GF-D8 (cell line): ENCODE measurements around the gene CTIF.
A peak's percentile ranks its signal among the peaks of the same experiment; 100 is the strongest.

Source experiments
- DNase-seq: peaks from one replicate; lab custom pipeline; 2025; lab: John Stamatoyannopoulos, UW

The CTIF gene

DNA sequence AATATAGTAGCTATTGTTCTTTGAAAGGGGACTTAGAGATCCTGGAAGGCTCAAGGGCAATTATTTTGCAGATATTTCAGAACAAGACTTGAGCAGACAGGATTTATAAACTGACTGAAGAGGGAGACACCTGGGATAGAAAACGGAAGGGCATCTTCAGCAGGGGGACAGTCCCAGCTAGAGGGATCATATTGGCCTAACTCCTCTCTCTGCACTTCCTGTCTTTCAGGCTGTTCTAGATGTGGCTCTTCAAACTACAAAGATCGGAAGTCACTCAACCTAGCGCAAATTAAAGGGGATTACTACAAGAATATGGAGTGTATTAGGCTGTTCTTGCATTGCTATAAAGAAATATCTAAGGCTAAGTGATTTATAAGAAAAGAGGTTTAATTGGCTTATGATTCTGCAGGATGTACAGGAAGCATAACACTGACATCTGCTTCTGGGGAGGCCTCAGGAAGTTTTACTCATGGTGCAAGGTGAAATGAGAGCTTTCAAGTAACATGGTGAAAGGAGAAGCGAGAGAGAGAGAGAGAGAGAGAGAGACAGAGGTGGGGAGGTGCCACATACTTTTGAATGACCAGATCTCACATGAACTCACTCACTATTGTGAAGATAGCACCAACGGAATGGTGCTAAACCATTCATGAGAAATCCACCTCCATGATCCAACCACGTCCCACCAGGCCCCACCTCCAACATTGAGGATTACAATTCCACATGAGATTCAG is 5.3 kb upstream of the CTIF start:
- DNase-seq, result no peak

DNA sequence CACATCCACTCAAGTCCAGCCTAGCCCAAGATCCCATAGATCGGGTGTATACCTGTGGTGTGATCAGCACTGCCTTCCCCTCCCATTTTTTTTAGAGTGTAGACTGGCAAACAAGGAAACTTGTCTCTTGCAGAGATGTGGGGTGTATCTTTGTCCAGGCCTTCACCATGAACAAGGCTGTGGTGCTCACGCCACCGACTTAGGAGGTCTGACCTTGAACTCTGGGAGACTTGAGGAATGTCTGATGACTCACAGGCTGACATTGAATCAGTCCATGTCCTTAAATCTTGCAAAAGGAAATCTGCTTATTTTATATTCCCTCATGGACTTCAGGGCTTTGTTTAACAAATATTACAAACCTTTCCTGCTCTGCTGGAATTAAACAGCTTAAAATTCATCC is 4.5 kb upstream of the CTIF start:
- DNase-seq, result no peak

DNA sequence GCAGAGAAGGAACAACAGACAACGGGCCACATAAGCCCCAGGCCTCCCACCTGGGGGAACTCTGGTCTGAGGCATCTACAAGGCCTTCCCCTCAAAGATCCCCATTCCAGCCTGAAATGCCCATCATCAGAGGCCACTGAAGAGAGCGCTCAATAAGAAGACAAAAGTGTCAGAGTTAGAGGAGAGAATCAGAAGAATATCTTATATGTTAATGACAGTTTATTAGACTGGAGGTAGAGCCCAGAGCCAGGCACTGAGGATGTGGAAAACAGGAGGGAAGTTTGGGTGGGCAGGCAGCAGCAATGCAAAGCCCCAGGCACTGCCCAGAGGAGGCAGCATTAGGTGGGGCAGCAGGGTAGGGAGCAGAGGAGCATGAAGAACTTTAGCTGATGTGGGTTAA is 2.9 kb upstream of the CTIF start:
- no peak for DNase-seq

DNA sequence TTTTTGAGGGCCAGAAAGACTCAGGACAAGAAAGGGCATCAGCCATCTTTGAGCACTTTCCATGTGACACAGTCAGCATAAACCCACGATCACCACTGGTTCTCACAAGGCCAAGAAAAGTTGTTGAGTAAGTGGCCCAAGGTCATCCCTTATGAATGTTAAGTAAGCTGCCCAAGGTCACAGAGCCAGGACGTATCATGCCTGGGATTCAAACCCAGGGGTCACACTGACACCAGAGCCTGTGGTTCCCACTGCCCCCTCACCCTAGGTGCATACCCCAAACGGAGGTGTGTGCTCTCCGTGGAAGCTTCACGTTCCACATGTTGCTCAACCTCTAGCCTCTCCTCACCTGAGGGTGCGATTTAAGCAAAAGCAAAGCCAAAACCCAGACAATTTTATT is 2.3 kb upstream of the CTIF start:
- DNase-seq, result no peak

DNA sequence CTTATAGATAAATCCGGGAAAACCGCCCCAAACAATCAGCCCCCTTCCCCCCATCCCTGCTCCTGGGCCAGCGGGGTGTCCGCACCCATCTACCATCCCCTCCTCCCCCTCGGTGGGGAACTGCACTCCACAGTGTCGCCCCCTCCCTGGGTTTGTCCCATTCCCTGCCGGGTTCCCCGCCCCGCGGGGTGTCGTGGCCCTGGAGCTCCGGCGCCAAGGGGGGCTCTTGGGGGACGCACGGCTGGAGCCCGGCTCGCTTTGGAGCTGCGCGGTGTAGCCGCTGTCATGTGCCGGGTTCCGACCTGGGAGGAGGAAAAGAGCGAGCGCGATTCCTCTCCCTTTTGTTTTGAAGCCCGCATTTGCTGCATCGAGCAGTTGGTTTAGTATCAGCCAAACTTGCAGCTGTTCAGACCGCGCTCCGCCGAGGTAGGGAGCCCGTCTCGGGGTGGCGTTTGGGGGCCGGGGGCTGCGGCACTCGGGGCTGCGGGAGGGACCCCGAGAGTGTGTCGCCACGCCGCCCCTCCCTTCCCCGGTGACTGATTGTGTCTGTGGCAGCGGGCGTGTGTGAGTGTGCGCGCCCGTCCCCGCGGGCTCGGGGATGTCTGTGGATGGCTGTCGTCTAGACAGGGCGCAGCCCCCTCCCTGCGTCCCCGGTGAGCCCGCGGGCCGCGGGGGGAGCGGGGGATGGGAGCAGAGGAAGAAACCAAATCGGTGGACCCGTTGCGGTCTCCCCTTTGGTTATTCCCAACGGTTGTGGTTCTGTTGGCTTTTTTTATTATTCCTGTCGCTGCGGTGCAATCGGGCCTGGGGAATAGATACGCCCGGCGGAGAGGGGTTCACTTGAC is 797 bp downstream of the CTIF start:
- DNase-seq, result peak; percentile 16

DNA sequence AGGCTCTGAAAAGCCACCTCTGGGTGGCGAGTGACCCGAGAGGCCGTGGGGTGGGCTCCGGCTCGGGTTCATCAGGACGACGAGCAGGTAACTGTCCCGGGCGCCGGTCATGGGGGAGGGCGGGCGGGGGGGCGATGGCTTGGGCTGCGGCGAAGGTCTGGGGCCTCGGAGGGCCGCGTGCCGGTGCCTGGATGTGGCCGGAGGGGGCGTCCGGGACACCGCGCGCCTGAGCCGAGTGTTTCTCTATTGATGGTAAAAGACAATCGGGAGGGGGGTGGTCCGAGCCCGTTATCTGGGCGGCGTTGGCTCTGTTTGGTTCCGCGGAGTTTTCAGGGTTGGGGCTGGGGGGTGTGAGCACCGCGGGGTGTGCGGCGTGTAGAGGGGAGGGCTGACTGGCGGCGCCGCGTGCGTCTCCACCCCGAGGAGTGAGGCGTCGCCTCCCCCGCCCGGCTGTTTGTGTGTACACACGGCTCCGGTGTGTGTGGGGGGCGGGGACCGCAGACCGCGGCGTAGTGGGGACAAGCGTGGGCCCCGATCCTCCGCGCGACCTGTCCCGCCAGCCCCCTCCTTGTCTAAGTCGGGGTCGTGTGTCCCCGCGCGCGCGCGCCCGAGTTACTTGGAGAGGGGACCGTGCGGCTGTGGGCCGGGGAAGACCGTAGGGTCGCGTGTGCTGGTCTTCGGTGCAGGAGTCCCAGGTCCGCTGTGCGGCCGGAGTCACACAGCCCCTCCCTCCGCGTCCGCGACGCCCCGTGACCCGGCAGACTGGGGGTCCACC is 1.6 kb downstream of the CTIF start:
- DNase-seq, result peak; percentile 45

DNA sequence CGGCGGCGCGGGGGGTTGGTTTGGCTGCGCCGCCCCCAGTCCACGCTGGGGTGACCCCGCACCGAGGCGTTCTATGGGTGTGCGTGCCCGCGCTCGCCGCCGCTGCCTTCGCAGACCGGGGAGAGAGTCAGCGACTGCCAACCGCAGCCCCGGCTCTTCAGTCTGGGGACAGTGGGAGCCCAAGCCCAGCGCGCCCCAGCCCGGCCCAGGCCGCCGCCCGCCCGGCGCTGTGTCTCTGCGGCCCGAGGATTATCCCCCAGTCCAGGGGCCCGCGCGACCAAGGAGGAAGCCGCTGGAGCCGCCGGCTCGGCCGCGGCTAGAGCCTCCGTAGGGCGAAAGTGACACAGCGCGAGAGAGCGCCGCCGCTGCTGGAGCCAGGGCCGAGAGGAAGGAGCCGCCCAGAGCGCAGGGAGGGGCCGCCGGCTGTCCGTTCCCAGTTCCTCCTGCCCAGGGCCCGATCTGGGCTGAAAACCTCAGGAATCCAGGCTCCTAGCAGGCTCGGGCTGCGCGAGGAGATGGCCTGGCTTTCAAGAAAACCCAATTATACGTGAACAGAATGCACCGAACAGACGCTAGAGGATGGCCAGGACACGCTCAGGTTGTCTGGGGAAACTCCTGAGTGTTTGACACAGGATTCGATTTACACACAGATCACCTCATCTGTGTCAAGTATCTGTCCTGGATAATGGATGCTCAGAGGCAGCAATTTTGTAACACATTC is 2.4 kb downstream of the CTIF start:
- DNase-seq, result peak; percentile 26

DNA sequence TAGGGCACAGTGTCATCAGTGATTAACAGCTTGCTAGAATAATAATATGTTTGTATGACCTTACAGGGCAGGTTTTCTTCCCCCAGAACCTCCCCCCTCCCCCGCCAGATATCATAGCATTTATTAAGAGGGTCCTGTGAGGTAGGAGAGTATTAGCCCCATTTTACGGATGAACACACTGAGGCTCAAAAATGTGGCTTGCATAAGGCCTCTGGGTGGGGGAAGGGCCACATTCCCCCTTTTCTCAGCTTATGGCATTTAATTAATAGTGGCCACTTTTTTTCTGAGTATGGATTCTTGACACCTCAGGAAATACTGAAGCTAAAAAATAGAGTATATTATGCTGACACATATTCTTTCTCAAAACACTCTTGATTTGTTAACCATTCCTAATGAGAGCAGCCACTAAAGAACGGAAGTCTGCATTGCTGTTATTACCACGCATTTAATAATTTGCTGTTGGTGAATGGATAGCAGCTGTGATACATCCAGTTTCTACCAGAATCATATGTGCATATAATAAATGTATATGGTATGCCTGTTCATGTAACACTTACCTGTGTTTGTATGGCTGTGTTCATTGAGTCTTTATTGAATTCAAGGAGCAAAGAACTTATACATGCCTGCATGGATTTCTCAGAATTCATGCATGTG is 3.0 kb downstream of the CTIF start:
- DNase-seq, result no peak

DNA sequence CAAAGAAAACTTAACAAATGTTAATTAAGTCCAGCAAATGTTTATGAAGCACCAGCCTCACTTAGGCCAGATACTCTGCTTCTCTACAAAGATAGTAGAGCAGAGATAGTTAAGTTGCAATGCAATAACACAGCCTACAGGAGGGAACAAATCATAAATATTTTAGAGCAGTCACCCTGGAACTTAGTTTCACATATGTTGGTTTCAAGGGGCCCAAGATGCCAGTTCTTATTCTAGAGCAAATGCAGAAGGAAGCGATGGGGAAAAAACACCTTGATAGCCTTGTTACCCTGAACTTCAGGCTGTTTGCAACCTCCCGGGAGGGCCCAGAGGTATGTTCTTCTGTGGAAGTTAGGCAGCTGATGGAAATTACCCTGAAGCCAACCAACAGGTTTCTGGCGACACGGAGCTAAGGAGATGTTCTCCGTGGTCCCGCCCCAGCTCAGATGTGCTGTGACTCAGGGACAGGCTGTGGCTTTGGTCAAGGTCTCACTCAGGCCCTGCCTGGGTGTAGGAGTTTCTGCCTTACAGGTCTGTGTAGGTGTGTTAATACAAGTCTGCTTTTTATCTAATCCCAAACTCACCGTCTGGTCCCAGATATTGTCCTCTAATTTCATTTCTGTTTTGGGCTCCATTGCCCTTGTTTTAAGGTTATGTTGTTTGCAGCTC is 3.8 kb downstream of the CTIF start:
- no peak for DNase-seq

DNA sequence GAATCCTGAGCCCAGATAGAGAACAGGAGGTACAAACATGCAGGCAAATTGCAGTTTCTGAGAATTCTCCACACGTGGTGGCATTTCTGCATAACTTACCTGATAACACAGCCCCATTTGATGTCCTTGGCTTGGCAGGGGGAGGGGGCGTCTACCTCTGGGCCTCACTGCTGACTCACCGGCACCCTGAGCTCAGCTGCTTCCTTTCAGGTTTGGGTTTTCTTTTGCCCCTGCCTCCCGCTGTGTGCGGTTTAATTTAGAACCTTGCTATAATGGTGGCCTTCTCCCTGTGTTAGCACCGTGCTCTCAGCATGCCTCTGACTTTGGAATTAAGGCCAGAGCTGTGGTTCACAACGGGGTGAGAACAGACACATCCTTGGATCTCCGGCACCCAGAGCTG is 4.4 kb downstream of the CTIF start:
- no peak for DNase-seq

DNA sequence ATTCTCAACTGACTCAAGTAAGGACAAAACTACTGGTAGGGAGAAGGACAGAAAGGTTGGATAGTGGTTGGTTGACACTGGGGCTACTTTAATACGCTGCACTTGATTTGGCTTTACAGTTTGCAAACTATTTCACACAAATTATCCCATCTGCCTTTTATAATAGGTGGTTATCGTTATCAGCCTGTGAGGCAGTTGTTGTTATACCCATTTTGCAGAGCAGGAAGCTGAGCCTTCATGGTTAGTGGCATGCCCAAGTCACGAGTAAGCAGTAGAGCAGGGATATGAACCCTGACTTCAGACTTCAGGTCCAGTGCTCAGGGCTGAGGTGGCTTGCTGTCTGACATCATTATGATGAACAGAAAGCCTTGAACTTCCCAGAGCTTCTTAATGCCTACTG is 5.3 kb downstream of the CTIF start:
- no peak for DNase-seq

DNA sequence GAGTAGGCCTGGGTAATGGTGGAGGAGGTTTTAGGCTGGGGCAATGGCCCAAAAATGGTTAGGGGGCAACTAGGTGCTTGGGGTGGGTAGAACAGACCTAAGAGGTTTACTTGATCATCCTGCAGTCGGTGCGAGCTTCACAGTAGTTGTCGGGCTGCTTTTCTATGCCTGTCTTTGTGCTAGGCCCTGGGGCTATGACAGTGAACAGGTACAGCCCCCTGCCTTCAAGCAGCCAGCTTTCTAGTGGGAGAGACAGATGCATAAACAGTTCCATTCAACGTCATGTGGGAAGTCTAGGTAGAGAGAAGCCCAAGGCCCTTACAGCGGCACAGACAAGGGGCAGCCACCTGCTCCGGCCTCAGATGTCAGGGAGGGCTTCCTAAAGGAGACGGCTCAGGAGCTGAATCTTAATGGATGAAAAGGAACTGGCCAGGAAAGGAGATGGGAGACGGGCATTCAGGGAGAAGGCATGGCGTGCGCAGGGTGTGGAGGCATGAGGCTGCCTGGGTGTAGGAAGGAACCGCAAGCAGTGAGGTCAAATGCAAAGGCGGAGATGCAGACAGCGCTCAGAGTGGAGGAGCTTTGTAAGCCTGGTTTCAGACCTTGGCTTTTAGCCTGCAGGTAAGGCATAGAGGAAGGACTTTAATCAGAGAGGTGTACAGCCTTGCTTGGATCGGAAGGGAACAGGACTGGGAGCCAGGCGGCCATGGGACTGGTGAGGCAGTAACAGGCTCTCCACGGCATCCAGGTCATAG is 6.0 kb downstream of the CTIF start:
- DNase-seq, result no peak

DNA sequence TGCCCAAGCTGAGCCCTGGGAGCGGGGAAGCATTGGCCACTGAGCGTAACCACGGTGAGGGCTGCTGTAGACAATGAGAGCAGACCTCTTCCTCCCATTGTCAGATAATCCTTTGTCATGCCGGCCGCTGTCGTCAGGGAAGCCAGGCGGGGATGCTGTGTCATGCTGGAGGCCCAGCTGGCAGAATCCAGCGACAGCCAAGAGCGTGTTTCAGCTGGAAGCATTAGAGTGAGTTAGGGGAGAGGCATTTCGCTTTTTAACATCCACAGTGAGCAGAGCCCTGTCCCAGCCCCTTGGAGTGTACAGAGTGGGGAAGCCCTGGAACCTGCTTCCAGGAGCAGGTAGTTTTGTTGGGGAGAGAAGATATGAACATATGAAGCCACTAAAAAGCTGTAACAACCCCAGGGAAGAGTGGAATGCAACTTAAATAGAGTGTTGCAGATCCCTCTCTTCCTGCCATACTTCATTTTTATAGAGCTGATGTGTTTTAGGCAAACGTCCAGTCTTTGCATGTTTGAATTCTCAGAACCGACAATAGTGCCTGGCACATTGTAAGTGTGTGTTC is 7.0 kb downstream of the CTIF start:
- peak; percentile 77 for DNase-seq

DNA sequence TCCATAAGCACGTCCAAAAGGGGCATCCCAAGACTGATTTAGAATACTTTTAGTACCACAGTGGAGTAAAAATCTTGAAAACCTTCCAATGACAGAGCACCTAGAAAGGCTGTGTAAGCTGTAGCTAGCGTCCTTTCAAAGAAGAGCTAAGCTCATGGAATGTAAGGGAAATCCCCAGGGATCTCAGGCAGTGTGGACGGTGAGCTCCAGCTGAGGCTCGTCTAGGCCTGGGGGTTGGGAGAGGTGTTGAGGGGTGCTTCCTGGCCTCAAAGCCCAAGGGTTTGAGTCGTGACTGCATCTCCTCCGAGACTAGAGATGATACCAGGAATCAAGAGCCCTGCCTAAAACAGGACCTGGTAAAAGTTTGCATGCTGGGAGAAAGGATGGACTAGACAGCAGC is 7.6 kb downstream of the CTIF start:
- DNase-seq, result no peak

DNA sequence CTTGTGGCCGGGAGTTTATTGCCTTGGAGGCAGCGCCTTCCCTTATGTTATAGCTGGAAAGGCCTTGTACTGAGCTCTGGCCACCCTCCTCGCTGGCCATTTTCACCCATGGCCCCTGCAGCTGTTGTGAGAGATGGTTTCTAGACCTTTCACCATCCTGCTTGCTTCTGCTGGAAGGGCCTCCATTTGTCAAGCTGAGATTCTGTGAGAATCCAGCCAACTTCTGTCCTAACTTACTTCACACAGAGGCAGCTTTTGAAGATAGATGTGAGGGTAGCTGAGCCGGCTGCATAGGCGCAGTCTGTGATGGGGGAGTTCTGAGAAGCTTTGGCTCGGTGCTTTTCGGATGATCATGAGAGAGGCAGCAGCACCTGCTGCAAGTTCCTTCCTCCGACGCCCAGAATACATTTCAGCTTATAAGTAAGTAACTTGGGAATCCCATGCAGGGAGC is 8.7 kb downstream of the CTIF start:
- DNase-seq, result no peak

DNA sequence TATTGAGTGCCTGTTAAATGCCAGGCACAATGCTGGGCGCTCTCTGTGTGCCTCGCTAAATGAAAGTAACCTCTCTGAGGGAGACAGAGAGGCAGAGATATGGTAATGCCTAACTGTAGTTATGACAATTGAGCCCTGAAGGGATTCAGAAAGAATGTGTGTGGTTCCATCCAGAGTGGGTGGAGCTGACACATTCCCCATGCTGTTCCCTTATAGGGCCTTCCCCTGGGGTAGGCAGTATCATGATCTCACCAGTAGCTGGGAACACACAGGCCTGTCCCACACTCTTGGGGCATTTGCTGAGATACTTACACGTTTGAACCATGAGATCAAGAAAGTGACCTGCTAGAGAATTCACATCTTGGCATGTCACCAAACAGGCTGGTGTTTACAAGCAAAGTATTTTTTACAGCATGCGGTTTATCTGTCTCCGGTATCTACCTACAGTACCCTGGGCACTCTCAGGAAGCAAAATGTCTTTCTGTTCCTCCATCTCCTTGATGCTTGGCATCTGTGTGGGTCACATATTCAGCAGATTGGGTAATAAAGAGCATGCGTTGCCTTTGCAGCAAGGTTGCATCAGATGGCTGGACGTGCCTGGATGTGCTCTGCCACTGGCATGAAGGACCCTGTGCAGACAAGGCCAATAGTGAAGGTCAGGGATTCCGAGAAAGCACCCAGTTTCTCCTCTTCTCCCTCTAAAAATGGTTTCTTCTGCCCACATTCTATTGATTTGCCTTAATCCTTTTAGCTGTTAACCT is 9.4 kb downstream of the CTIF start:
- peak; percentile 34 for DNase-seq

DNA sequence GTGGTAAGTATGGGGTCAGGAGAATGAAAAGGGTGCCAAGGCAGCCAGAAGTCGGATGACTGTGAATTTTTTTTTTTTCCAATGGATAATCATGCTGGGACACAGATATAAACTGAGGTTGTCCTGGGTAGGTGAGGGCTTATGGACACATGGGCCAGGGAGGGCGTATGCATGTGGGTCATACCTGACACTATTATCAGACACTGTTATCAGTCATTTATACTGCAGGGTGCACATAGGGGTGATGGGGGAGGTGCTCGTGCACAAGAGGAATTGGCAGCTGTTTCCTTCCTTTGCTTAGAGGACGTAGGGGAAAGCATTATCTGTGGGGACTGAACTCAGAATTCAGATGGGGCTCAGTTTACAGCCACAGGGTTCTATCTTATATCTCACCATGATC is 10.1 kb downstream of the CTIF start:
- peak; percentile 25 for DNase-seq

DNA sequence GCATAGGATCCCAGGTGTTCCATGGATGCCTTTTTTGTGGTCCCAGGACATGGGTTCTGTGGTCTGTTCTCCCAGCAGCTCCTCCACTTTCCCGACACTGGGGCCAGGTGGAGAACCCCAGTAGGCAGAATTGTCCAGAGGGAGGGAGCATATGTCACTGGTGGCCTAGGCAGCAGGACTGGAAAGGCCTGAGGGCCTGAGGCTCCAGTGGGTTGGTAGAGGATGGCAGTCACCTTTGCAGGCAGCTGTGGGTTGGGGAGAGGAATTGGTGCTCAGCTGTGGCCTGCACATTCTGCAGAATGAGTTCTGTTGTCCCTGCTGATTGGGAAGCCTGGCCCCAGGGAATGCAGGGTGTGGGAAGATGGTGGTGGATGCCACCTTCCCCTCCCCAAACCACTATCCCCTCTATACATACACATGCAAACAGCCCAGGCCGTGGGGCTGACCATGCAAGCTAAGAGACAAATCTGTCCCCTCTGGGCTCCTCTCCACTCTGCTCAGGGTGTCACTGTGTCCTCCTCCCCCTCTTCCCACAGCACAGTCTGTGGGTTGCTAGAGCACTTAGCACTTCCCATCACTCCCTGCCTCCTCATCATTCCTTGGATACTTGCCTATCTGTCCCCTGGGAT is 11.4 kb downstream of the CTIF start:
- no peak for DNase-seq

DNA sequence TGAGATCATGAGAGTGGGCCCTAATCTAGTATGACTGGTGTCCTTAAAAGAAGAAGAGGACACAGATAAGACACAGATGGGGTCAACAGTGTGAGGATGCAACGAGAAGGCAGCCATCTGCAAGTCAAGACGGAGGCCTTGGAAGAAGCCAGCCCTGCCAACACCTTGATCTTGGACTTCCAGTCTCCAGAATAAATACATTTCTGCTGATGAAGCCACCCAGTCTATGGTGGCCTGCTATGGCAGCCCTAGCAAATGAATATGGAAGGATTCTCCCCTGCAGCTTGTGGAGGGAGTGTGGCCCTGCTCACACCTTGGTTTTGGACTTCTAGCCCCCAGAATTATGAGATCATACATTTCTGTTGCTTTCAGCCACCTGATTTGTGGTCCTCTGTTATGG is 12.3 kb downstream of the CTIF start:
- DNase-seq, result no peak
